Measurements from ENCODE around the gene CAD. TPM values are rescaled to one million over a fixed set of nuclear protein-coding genes. Genes with fewer than 3 reads are reported as not detected.
A peak's percentile ranks its signal among the peaks of the same experiment; 100 is the strongest.

CAD gene
- total and polyA plus RNA-seq, 9 of the 15 experiments (the other 6 are each of a cell fraction or from before 2014, with no cell fraction given), result 7.5 to 126 (median 33.7) TPM

DNA sequence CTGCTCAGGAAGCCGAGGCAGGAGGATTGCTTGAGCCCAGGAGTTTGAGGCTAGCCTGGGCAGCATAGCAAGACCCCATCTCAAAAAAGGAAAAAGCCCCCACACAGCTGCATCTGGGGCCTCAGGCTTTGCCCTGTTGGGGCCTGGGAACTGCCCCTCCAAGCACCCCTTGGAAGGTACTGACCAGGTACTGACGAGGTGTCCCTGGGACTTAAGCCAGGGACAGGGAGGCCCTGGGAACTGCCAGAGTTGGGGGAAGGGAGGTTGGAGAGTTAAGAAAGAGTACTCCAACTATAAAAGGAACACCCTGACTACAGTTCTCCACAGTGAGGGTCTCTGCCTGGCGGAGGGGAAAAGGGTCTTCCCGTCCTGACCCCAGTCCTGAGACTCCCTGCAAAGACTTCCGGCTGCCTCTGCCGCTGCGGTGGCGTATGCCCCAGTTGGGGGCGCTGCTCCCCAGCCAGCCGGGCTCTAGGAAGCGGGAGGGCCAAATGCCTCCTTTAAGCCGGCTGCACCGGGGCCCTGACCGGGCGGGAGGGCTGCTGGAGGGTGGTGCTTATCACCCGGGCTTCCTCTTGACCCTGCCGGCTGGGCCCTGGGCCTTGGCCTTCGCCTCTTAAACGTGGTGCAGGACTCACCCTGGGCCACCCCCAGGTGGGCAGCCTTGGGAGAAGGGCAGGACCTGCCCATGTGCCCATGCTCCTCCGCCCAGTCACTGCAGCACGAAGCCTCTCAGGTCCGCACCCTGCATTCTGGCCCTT lies 32.9 kb downstream of the CAD start (continued):
- TF ChIP-seq, protein P1, sequence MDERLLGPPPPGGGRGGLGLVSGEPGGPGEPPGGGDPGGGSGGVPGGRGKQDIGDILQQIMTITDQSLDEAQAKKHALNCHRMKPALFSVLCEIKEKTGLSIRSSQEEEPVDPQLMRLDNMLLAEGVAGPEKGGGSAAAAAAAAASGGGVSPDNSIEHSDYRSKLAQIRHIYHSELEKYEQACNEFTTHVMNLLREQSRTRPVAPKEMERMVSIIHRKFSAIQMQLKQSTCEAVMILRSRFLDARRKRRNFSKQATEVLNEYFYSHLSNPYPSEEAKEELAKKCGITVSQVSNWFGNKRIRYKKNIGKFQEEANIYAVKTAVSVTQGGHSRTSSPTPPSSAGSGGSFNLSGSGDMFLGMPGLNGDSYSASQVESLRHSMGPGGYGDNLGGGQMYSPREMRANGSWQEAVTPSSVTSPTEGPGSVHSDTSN (CRISPR knock-in tag; IDR thresholded peaks at IDR 0.05; ENCODE audit: low read depth), result no peak
- TF ChIP-seq, protein P1 (tag; conservative IDR thresholded peaks at IDR 0.05; ENCODE audit: low read depth), result no peak
- no peak for TF ChIP-seq SMAD2 (IDR thresholded peaks at IDR 0.05; ENCODE audit: low read depth, low read length)
- TF ChIP-seq, protein P2, sequence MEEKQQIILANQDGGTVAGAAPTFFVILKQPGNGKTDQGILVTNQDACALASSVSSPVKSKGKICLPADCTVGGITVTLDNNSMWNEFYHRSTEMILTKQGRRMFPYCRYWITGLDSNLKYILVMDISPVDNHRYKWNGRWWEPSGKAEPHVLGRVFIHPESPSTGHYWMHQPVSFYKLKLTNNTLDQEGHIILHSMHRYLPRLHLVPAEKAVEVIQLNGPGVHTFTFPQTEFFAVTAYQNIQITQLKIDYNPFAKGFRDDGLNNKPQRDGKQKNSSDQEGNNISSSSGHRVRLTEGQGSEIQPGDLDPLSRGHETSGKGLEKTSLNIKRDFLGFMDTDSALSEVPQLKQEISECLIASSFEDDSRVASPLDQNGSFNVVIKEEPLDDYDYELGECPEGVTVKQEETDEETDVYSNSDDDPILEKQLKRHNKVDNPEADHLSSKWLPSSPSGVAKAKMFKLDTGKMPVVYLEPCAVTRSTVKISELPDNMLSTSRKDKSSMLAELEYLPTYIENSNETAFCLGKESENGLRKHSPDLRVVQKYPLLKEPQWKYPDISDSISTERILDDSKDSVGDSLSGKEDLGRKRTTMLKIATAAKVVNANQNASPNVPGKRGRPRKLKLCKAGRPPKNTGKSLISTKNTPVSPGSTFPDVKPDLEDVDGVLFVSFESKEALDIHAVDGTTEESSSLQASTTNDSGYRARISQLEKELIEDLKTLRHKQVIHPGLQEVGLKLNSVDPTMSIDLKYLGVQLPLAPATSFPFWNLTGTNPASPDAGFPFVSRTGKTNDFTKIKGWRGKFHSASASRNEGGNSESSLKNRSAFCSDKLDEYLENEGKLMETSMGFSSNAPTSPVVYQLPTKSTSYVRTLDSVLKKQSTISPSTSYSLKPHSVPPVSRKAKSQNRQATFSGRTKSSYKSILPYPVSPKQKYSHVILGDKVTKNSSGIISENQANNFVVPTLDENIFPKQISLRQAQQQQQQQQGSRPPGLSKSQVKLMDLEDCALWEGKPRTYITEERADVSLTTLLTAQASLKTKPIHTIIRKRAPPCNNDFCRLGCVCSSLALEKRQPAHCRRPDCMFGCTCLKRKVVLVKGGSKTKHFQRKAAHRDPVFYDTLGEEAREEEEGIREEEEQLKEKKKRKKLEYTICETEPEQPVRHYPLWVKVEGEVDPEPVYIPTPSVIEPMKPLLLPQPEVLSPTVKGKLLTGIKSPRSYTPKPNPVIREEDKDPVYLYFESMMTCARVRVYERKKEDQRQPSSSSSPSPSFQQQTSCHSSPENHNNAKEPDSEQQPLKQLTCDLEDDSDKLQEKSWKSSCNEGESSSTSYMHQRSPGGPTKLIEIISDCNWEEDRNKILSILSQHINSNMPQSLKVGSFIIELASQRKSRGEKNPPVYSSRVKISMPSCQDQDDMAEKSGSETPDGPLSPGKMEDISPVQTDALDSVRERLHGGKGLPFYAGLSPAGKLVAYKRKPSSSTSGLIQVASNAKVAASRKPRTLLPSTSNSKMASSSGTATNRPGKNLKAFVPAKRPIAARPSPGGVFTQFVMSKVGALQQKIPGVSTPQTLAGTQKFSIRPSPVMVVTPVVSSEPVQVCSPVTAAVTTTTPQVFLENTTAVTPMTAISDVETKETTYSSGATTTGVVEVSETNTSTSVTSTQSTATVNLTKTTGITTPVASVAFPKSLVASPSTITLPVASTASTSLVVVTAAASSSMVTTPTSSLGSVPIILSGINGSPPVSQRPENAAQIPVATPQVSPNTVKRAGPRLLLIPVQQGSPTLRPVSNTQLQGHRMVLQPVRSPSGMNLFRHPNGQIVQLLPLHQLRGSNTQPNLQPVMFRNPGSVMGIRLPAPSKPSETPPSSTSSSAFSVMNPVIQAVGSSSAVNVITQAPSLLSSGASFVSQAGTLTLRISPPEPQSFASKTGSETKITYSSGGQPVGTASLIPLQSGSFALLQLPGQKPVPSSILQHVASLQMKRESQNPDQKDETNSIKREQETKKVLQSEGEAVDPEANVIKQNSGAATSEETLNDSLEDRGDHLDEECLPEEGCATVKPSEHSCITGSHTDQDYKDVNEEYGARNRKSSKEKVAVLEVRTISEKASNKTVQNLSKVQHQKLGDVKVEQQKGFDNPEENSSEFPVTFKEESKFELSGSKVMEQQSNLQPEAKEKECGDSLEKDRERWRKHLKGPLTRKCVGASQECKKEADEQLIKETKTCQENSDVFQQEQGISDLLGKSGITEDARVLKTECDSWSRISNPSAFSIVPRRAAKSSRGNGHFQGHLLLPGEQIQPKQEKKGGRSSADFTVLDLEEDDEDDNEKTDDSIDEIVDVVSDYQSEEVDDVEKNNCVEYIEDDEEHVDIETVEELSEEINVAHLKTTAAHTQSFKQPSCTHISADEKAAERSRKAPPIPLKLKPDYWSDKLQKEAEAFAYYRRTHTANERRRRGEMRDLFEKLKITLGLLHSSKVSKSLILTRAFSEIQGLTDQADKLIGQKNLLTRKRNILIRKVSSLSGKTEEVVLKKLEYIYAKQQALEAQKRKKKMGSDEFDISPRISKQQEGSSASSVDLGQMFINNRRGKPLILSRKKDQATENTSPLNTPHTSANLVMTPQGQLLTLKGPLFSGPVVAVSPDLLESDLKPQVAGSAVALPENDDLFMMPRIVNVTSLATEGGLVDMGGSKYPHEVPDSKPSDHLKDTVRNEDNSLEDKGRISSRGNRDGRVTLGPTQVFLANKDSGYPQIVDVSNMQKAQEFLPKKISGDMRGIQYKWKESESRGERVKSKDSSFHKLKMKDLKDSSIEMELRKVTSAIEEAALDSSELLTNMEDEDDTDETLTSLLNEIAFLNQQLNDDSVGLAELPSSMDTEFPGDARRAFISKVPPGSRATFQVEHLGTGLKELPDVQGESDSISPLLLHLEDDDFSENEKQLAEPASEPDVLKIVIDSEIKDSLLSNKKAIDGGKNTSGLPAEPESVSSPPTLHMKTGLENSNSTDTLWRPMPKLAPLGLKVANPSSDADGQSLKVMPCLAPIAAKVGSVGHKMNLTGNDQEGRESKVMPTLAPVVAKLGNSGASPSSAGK (IDR thresholded peaks at IDR 0.05), result peak; percentile 55
- TF ChIP-seq KDM2B (CRISPR knock-in tag; IDR thresholded peaks at IDR 0.05), result no peak
- TF ChIP-seq, protein P3, sequence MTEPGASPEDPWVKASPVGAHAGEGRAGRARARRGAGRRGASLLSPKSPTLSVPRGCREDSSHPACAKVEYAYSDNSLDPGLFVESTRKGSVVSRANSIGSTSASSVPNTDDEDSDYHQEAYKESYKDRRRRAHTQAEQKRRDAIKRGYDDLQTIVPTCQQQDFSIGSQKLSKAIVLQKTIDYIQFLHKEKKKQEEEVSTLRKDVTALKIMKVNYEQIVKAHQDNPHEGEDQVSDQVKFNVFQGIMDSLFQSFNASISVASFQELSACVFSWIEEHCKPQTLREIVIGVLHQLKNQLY (CRISPR knock-in tag; conservative IDR thresholded peaks at IDR 0.05), result no peak
- no peak for TF ChIP-seq ZNF449 (CRISPR knock-in tag; IDR thresholded peaks at IDR 0.05)
- TF ChIP-seq DIDO1 (tag; IDR thresholded peaks at IDR 0.05; ENCODE audit: low read depth), result no peak
- TF ChIP-seq NCOA4 (IDR thresholded peaks at IDR 0.05; ENCODE audit: partially characterized antibody), result no peak
- TF ChIP-seq NR1H2 (CRISPR knock-in tag; IDR thresholded peaks at IDR 0.05), result no peak
